GM21515 (cell line): Measurements from ENCODE around the gene OR9G1.
"Not testable (repeated sequence)": the region's sequence is repeated elsewhere in the genome, so short reads cannot be mapped to it uniquely, and the experiment has no call there.

Source experiments
- ATAC-seq: cut with Tn5 transposase; IDR thresholded peaks from one replicate; pipeline ENCODE4 v1.9.1; 2021; ENCODE audit not compliant: unreplicated experiment

Gene OR9G1, protein sequence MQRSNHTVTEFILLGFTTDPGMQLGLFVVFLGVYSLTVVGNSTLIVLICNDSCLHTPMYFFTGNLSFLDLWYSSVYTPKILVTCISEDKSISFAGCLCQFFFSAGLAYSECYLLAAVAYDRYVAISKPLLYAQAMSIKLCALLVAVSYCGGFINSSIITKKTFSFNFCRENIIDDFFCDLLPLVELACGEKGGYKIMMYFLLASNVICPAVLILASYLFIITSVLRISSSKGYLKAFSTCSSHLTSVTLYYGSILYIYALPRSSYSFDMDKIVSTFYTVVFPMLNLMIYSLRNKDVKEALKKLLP

DNA sequence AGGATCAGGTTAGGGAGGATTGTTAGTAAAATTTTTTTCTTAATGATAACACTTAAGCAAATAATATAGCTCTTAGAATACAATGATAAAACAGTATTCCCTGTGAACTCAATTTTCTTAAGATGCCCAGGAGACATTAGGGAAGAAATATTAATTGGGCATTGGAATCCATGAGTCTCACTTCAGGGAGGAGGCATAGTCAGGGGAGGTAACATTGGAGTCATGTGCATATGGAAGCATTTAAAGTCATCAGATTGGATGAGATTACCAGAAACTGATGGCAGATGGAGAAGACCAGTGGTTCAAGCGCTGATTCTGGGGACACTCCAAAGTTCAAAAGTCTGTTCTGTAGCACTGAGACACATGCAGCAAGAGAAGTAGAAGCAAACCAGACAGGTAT, at the start of gene OR9G1:
TSS of gene OR9G1 (plus strand) at position 301 of the 400 bp plus-strand sequence. CDS start 1,293 bp downstream, outside the sequence.
- no peak for ATAC-seq

DNA sequence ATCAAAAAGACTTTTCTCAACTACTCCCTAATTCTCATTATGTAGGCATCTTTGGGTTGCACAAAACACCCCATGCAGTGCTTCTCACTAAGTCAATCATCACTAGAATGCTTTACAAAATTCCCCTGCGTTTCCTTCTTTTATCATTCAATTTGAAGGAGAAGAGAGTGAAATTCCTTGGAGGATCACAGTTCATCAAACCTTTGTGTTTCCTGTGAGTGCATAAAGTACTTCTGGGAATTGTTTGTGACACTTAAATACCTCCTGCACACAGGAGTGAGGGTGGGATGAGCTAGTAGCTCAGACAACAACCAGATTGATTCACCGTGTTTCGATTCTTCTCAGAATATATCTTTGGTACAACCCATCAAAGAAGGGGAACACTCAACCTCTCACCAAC, 39.1 kb upstream of the OR9G1 start:
- ATAC-seq, result no peak

DNA sequence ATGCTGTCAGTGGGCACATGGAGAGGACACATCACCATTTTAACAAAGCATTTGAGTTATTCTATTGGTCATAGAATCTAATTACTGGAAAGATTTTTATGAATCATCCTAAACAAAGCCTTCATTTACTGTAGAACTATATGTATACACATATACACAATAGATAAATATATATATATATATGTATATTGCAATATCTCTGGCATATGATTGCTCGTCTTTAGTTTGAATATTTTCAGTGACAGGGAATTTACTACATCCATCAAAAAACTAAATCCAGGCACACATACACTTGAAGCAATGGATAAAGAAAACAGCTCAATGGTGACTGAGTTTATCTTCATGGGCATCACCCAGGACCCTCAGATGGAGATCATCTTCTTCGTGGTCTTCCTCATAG, 35.5 kb upstream of the OR9G1 start, which contains the start of gene OR5AR1:
TSS of gene OR5AR1 (plus strand) at position 301 of the 400 bp plus-strand sequence. CDS start at position 301, 0 bp downstream.
- no peak for ATAC-seq

DNA sequence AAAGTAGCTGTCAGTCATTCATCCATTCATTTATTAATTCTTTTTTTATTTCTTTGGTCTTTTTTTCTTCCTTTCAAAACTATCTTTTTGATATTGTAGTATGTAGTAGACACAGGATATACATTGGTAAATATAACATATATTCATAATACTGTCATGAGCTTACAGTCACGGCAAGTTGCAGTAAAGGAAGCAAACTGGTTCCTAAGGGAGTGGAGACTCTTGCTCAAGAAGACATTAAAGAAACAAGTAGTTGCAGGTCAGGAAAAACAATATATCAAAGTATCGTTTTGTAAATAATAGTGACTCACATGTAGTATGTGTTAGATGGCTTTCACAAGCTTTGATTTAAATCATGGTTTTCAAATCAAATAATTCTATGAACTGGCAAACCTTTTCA, 27.9 kb upstream of the OR9G1 start:
- ATAC-seq, result no peak

DNA sequence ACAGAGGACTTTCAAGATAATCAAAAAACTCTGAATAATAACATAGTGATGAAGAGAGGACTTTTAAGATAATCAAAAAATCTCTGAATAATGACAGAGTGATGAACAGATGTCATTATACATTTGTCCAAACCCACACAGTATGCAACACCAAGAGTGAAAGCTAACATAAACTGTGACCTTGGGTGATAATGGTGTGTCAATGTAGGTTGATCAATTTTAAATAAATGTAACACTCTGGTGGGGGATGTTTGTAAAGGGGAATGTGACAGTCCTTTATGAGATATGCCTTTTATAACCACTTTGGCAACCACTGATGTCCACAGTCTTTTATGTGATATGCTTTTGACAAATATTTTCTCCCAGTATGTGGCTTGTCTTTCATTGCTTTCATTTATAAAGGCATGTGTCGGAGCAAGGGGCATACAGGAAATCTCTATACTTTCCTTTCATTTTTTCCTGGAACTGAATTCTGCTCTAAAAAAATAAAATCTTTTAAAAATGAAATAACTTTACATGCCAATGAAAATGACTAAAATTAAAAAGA, 10.3 kb upstream of the OR9G1 start:
- no peak for ATAC-seq

DNA sequence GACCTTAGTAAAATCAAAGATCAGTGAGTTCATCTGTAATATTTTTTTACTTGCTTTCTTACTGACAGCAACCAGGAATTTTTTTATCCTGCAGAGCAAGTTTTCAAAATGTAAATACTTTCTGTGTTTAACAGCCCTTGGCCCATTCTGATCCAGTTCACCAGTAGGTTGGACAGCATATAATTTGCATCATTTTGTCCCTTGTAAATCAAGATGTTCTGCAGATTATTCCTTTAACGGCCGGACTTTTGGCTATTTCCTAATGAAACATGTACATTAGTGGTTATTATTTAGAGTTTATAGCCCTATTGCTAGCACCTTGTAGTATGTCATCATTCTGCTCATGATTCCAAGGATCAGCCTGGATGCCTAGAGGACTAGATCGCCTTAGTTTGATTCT, 7.7 kb upstream of the OR9G1 start:
- ATAC-seq, result not testable (repeated sequence)

DNA sequence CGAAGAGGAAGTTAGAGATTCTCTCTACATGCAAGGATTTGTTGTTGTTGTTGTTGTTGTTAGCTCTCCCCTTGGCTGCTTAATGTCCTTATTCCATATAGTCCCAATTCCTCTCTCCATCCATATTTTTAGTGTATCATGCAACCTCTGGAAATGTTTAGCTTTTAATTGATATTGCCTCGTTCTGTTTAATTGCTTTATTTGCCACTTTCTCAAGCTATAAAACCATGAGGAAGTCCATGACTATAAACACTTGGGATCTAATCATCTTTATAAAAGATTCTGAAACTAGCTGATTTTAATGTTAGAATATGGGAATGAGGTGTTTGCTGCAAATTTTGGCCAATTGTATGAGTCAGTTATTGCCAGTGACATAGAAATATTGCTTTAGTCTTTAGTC, 5.5 kb upstream of the OR9G1 start:
- ATAC-seq, result no peak

DNA sequence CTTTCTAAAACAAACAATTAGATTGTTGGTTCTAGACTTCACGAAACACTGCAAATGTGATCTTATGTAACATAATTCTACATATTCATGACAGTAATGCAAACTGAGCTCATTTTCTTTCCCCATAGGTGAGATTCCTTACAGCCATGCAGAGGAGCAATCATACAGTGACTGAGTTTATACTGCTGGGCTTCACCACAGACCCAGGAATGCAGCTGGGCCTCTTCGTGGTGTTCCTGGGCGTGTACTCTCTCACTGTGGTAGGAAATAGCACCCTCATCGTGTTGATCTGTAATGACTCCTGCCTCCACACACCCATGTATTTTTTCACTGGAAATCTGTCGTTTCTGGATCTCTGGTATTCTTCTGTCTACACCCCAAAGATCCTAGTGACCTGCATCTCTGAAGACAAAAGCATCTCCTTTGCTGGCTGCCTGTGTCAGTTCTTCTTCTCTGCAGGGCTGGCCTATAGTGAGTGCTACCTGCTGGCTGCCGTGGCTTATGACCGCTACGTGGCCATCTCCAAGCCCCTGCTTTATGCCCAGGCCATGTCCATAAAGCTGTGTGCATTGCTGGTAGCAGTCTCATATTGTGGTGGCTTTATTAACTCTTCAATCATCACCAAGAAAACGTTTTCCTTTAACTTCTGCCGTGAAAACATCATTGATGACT, 1.5 kb downstream of the OR9G1 start:
- ATAC-seq, result no peak

DNA sequence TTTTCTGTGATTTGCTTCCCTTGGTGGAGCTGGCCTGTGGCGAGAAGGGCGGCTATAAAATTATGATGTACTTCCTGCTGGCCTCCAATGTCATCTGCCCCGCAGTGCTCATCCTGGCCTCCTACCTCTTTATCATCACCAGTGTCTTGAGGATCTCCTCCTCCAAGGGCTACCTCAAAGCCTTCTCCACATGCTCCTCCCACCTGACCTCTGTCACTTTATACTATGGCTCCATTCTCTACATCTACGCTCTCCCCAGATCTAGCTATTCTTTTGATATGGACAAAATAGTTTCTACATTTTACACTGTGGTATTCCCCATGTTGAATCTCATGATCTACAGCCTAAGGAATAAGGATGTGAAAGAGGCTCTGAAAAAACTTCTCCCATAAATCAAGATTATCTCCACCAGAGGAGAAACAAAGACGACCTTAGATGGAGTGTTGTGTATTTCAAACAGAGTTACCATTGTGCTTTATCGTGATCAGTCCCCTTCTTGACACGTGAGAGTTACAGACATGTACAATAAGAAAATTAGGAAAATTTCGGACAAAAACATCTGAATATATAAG, 2.1 kb downstream of the OR9G1 start:
- no peak for ATAC-seq

DNA sequence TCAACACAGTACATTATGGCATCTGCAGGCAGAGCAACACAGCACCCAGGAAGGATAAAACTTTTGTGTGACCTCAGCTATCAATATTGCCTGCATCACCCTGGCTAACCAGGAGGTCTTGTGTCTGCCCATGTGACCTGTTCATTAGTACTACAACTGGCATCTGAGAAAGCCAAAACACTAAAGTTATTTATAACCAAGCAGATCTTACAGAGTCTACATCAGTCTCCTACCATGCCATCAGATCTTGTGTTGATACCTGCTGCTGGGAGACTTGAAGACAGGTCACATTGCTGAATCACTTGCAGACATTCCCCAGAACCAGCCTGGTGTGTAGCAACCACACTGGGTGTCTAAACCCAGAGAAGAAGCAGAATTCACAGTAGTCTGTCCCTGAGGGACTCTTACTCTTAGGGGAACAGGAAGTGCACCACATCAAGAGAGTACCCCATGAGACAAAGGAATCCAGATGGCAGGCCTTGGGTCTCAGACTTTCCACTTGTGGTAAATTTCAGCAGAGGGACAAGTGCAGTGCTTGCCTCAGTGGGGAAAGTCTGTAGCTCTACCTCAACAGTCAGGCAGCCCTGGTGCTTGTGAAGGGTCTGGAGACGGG, 7.0 kb downstream of the OR9G1 start:
- ATAC-seq, result no peak

DNA sequence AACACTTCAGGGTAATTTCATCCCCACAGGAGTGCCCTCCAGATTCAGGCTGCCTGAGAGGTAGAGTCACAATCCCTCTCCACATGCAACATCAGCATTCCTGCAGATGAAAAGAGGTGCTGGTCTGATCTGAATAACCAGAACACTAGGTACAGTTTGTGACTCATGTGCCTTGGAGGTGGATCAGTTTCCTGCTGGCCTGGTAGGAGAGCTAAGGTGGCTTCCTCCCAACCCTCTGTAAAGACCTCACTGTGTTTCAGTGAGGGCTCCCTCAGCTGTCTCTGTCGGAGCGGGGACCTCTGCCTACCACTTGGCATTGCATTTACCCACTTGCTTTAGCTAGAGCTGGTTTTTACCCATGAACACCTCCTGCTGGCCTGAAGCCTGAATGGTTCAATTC, 7.6 kb downstream of the OR9G1 start:
- no peak for ATAC-seq

DNA sequence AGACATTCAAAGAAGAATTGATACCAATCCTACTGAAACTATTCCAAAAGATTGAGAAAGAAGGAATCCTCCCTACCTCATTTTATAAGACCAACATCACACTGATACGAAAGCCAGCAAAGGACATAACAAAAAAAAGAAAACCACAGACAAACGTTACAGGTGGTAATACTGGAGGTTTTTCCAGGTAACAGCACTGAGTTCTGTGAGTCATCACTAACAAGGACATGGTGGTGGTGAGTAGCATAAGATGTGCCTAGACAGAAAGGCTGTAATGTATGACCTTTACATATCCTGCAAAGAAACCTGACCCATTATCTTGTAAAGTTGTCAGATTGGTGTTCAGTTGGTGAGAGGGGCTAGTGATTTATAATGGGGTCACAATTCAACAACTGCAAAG, 15.3 kb downstream of the OR9G1 start:
- ATAC-seq, result no peak

DNA sequence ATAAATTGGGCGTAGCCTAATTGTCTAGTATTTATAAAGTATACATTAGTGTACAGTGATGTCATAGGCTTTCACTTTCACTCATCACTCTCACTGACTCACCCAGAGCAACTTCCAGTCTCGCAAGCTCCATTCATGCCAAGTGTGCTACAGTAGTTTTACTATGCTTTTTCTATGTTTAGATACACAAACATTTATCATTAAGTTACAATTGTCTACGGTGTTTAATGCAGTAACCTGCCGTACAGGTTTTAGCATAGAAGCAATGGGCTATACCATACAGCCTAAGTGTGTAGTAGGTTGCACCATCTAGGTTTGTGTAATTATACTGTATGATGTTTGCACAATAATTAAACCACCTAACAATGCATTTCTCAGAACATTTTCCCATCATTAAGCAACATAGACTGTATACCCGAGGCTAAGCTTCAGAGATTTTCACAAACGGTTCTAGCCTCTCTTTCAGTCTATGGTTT, 17.5 kb downstream of the OR9G1 start:
- ATAC-seq, result no peak

DNA sequence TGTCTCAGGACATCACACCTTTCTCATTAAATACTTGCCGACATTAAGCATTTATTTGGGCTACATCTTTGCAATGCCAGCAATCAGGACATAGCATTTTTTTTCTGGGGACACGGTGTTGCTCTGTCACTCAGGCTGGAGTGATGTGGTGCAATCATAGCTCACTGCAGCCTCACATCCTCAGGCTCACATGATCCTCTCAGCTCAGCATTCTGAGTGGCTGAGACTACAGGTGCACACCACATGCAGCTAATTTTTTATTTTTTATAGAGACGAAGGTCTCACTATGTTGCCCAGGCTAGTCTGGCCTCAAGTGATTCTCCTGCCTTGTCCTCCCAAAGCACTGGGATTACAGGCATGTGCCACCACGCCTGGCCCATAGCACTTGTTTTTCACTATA, 21.6 kb downstream of the OR9G1 start:
- ATAC-seq, result no peak

DNA sequence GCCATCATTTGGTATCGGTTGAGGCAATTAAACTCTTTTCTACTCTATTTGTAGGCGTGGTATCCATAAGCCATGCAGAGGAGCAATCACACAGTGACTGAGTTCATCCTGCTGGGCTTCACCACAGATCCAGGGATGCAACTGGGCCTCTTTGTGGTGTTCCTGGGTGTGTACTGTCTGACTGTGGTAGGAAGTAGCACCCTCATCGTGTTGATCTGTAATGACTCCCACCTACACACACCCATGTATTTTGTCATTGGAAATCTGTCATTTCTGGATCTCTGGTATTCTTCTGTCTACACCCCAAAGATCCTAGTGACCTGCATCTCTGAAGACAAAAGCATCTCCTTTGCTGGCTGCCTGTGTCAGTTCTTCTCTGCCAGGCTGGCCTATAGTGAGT, 41.2 kb downstream of the OR9G1 start:
- ATAC-seq, result no peak

DNA sequence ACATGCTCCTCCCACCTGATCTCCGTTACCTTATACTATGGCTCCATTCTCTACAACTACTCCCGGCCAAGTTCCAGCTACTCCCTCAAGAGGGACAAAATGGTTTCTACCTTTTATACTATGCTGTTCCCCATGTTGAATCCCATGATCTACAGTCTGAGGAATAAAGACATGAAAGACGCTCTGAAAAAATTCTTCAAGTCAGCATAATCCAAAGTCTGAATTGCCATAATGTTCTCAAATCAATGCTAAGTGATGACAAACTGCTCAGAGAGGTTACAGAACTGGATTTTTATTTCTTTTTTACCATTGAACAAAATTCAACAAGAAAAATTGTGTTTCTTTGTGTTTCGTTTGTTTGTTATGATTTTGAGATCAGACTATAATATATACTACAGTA, 42.0 kb downstream of the OR9G1 start:
- no peak for ATAC-seq

DNA sequence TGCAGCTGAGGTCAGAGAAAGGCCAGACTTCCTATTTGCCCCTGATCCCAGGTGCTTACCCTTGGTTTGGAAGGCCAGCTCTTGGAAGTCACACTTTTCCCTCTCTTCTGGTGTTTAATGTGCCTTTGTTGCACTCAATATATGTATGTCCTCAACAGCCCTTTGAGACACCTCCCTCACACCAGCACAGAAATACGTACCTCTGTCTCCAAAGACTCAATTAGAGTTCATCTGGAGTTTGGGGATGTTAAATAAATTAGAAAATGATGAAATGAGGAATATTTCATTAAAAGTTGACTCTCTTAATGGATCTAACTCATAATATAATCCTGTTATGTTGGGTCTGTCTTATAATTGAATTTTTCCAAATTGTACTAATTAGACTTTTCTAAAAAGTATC, 49.7 kb downstream of the OR9G1 start, which contains the start of gene OR9G4:
TSS of gene OR9G4 (minus strand) at position 101 of the 400 bp plus-strand sequence. CDS start 4,931 bp downstream, outside the sequence.
- ATAC-seq, result no peak

DNA sequence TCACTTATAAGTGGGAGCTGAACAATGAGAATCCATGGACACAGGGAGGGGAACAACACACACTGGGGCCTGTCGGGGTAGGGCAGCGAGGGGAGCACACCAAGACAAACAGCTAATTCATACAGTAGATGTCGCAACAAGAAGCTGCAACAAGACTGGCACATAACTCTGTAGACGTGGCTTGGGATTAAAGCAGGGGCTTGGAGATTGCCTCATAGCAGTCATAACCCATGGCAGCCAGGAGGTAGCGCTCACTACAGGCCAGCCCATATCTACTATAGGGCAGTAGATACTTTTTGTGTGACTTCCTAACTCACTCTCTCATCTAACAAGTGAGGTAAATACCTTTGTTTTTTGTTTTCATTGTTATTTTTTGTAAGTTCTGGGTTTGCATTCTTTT, 51.3 kb downstream of the OR9G1 start:
- ATAC-seq, result no peak

DNA sequence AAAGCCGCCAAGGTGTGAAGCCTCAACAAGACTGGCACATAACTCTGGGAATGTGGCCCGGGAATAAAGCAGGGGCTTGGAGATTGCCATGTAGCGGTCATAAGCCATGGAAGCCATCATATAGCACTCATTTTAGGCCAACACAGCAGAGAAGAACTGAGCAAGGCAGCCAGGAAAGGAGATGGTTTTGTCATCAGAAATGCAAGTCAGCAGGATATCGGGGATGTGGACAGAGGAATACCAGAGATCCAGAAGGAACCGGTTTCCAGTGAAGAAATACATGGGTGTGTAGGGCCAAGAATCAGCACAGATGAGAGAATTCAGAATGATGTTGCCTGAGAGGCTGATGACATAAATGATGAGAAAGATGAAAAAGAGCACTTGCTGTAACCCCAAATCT, 52.6 kb downstream of the OR9G1 start:
- ATAC-seq, result no peak
